Prostate gland (tissue), 2 donors: ENCODE results near the gene PDZRN3. TPM values are rescaled to one million over a fixed set of nuclear protein-coding genes. Genes with fewer than 3 reads are reported as not detected.

Experiments
- DNase-seq: peaks from one replicate; pipeline ENCODE4 v3.0.0-alpha.2; 2019; ENCODE audit warnings: low spot score
- H3K27ac ChIP-seq, 2 donors: fragments of 200-600 bp; sonication (generic); 2 replicates each; pipeline ENCODE4 v1.5.1; 2017 to 2019
- H3K27me3 ChIP-seq: fragments of 200-600 bp; sonication (generic); replicated peaks from 2 replicates; pipeline ENCODE4 v1.5.1; 2019; ENCODE audit not compliant: insufficient read depth
- H3K36me3 ChIP-seq, 2 donors: fragments of 200-600 bp; sonication (generic); 1 replicate in 1 of 2; 2 replicates in 1 of 2; pipeline versions ENCODE4 v1.5.1 to v1.8.1; 2017 to 2019
- H3K4me1 ChIP-seq: fragments of 200-600 bp; sonication (generic); replicated peaks from 2 replicates; pipeline ENCODE4 v1.5.1; 2019
- H3K4me3 ChIP-seq, 2 donors: fragments of 200-600 bp; sonication (generic); 2 replicates each; pipeline ENCODE4 v1.5.1; 2017 to 2019
- H3K9me3 ChIP-seq: fragments of 200-600 bp; sonication (generic); 2 replicates; pipeline ENCODE4 v1.5.1; 2017
- CTCF ChIP-seq, 4 experiments: fragments of 200-600 bp in 2 of 4; fragments of 450-650 bp in 2 of 4; sonication (generic) in 2 of 4; IDR thresholded peaks; 1 replicate in 3 of 4; 2 replicates in 1 of 4; pipeline ENCODE4 v1.5.1; 2016 to 2019; ENCODE audit warnings: antibody characterized with exemption in 4 of 4, mild to moderate bottlenecking in 2 of 4, moderate library complexity in 2 of 4
- POLR2A ChIP-seq: fragments of 450-650 bp; IDR thresholded peaks from one replicate; pipeline ENCODE4 v1.6.1; 2016; ENCODE audit warnings: antibody characterized with exemption, mild to moderate bottlenecking
- POLR2AphosphoS5 ChIP-seq: sonication (generic); formaldehyde crosslinking; IDR thresholded peaks from one replicate; pipeline ENCODE4 v1.6.1; 2017; ENCODE audit warnings: antibody characterized with exemption
- WGBS: methylation state at CpG from one replicate; pipeline ENCODE4 v1.1.5; 2018; 5-methylcytosine and 5-hydroxymethylcytosine counted together
- intact Hi-C: fragments of 100-400 bp; cut with DNase I; formaldehyde crosslinking; loops from one replicate; pipeline ENCODE4 v1.14.2; 2022
- total RNA-seq, 2 donors: library from RNA; depleted of rRNA; stranded (reverse); fragments of >200 nt; gene quantifications; one replicate each; pipeline ENCODE4 v1.1.0, GENCODE V29; 2016

Gene PDZRN3
- total RNA-seq, 2 donors from 2014 or later: 80.9 to 143 TPM

DNA sequence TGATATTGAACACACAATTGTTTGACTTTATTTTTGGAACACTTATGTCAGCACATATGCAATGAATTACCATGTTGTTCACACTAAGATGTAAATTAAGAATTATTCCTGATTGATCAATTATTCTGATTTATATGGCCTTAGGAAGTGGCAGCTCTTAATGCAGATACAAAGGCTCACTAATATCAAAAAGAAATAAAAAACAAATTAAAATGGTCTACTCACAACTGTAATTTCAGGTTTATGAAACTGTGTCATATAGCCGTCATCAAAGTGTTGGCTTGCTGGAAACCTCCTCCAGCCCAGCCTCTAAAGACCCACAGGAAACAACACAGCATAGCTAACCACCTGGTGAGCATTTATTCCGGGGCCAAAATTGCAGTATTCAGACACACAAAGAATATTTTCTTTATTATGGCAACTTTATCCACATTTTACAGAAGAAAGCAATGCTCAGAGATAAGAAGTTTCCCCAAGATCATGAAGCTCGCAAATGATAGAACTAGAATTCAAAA lies 33.4 kb downstream of the PDZRN3 start:
- Histone ChIP-seq H3K4me3 (no peak overlapping the region), H3K36me3 (no peaks in the 10 kb centered on the region), H3K27ac (no peak overlapping the region), H3K27me3 (no peaks in the 10 kb centered on the region), H3K4me1 (no peaks in the 10 kb centered on the region), H3K9me3 (no peaks in the 10 kb centered on the region)
- intact Hi-C loops: no loop called here
- DNase-seq: no peak
- no peak for TF ChIP-seq POLR2A
- no peak for TF ChIP-seq CTCF (IDR thresholded peaks at IDR 0.05)
- TF ChIP-seq POLR2AphosphoS5: no peak
- 63% methylated on average over 3 of the region's 3 CpGs for WGBS

DNA sequence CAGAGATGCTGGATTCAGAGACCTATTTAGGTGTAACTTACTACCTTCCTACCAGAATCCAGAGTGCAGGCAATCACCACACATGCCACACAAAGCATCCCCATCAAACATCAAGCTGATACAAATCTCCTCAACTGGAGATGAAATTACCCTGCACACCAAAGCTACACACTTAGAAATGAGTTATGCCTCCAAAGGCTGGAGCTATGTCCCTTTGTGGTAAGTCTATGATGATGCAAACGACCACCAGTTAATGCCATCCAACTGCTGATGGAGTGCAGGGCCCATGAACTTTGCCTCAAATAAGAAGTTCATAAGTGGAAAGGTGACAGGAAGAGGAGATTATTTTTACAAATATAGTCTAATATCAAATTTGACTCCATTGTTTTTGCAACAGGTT lies 38.1 kb downstream of the PDZRN3 start:
- H3K9me3 ChIP-seq: no peaks in the 10 kb centered on the region
- no peak for DNase-seq
- H3K4me3 ChIP-seq: no peak overlapping the region
- no peaks in the 10 kb centered on the region for H3K36me3 ChIP-seq
- TF ChIP-seq POLR2AphosphoS5: no peak
- TF ChIP-seq POLR2A: no peak
- no peak for TF ChIP-seq CTCF (IDR thresholded peaks at IDR 0.05)
- intact Hi-C loops: no loop called here
- H3K27me3 ChIP-seq: no peaks in the 10 kb centered on the region
- no peaks in the 10 kb centered on the region for H3K4me1 ChIP-seq
- WGBS: 87% methylated on average over 1 of the region's 1 CpG
- H3K27ac ChIP-seq: no peak overlapping the region

DNA sequence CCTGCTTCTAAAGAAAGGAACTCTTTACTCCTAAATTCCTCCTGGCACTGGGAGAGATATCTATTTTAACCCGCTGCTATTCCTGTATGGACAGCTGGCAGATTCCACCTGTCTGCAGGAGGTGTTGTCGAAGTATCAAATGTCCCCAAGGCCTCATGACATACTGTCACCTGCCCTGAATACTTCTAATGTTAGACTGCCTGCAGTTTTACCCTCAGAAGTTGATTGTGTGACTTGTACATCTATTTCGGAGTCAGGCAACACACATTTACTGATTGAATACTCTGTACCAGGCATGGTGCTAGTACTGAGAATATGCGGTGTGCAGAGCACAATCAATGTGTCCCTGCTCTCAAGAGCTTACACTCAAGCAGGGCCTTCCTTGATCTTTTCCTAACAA lies 38.6 kb downstream of the PDZRN3 start:
- no peak overlapping the region for H3K4me3 ChIP-seq
- H3K4me1 ChIP-seq: no peaks in the 10 kb centered on the region
- H3K27me3 ChIP-seq: no peaks in the 10 kb centered on the region
- H3K36me3 ChIP-seq: no peaks in the 10 kb centered on the region
- intact Hi-C loops: no loop called here
- H3K9me3 ChIP-seq: no peaks in the 10 kb centered on the region
- WGBS: 84% methylated on average over 4 of the region's 4 CpGs
- H3K27ac ChIP-seq: no peak overlapping the region
- no peak for TF ChIP-seq POLR2AphosphoS5
- no peak for TF ChIP-seq POLR2A
- TF ChIP-seq CTCF (IDR thresholded peaks at IDR 0.05): no peak
- DNase-seq: no peak

DNA sequence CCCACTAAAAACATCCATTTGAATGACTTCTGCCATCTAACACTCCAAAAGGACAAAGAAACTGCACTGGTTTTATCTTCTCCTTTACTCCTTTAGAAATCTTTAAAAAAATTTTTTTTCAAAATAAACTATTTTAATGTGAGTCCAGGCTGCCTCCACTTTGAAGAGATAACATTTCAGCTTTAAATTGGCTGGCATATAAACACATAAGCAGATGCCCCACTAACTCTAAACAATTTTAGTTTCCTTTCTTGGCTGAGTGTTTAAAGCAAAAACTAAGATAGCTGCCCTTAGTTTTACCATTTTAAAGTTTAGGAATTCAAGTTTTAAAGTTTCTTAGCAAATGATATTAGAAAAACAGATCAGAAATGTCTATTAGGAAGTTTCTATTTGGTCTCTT lies 39.9 kb downstream of the PDZRN3 start:
- intact Hi-C loops: no loop called here
- Histone ChIP-seq H3K27me3 (no peaks in the 10 kb centered on the region), H3K4me3 (no peak overlapping the region)

More for the DNA sequence above, 39.9 kb downstream of the PDZRN3 start:
- Histone ChIP-seq H3K9me3 (no peaks in the 10 kb centered on the region), H3K4me1 (no peaks in the 10 kb centered on the region), H3K36me3 (no peaks in the 10 kb centered on the region), H3K27ac (no peak overlapping the region)
- no peak for TF ChIP-seq POLR2A
- no peak for TF ChIP-seq POLR2AphosphoS5
- TF ChIP-seq CTCF (IDR thresholded peaks at IDR 0.05): no peak
- no peak for DNase-seq
